HepG2 (cell line): ENCODE measurements around the gene ZBTB46. TPM values are rescaled to one million over a fixed set of nuclear protein-coding genes. Genes with fewer than 3 reads are reported as not detected.

Experiments used
- AGO2 ChIP-seq: fragments of 200-400 bp; formaldehyde crosslinking; optimal IDR thresholded peaks from 2 replicates; pipeline ENCODE3; 2017; ENCODE audit warnings: mild to moderate bottlenecking, low read depth, low read length, moderate library complexity
- BRCA1 ChIP-seq: sonication (generic); formaldehyde crosslinking; IDR thresholded peaks from 2 replicates; pipeline ENCODE4 v1.4.0; 2020; ENCODE audit warnings: missing genetic modification reagents
- CEBPB ChIP-seq: IDR thresholded peaks from 2 replicates; pipeline ENCODE4 v1.6.1; 2011; ENCODE audit warnings: low read depth, low read length, improper control_type of control experiment, borderline replicate concordance
- GATAD2A ChIP-seq: IDR thresholded peaks from 2 replicates; pipeline ENCODE4 v1.6.1; 2016
- HBP1 ChIP-seq: IDR thresholded peaks from 2 replicates; pipeline ENCODE4 v1.6.1; 2016; ENCODE audit warnings: low read depth, control low read depth
- KLF13 ChIP-seq: sonication (generic); formaldehyde crosslinking; IDR thresholded peaks from 2 replicates; pipeline ENCODE4 v1.4.0; 2020; ENCODE audit warnings: mild to moderate bottlenecking, missing genetic modification reagents
- MEF2D ChIP-seq: sonication (generic); formaldehyde crosslinking; IDR thresholded peaks from 2 replicates; pipeline ENCODE4 v1.5.1; 2020; ENCODE audit warnings: mild to moderate bottlenecking, missing genetic modification reagents
- MYC ChIP-seq: sonication (generic); formaldehyde crosslinking; IDR thresholded peaks from 2 replicates; pipeline ENCODE4 v1.9.0; 2021; ENCODE audit warnings: missing genetic modification reagents, borderline replicate concordance
- NR1H2 ChIP-seq: sonication (generic); formaldehyde crosslinking; IDR thresholded peaks from 2 replicates; pipeline ENCODE4 v1.8.1; 2022; ENCODE audit warnings: low read depth, missing genetic modification reagents, borderline replicate concordance
- SP4 ChIP-seq: sonication (generic); formaldehyde crosslinking; IDR thresholded peaks from 2 replicates; pipeline ENCODE4 v1.8.1; 2023; ENCODE audit warnings: mild to moderate bottlenecking, missing genetic modification reagents
- USF2 ChIP-seq, 2 experiments: sonication (generic) in 1 of 2; formaldehyde crosslinking in 1 of 2; IDR thresholded peaks; 2 replicates each; pipeline versions ENCODE4 v1.5.1 to v1.6.1; 2011 to 2020; ENCODE audit warnings: borderline replicate concordance in 1 of 2, low read depth in 1 of 2, low read length in 1 of 2, mild to moderate bottlenecking in 1 of 2, missing genetic modification reagents in 1 of 2, moderate library complexity in 1 of 2
- XRCC5 ChIP-seq: fragments of 200-400 bp; formaldehyde crosslinking; optimal IDR thresholded peaks from 2 replicates; pipeline ENCODE3; 2017; ENCODE audit warnings: mild to moderate bottlenecking, low read length
- ZBTB49 ChIP-seq: sonication (generic); formaldehyde crosslinking; IDR thresholded peaks from 2 replicates; pipeline ENCODE4 v1.4.0; 2020; ENCODE audit warnings: missing genetic modification reagents, borderline replicate concordance
- ZNF543 ChIP-seq: sonication (generic); formaldehyde crosslinking; IDR thresholded peaks from 2 replicates; pipeline ENCODE4 v1.4.0; 2020; ENCODE audit warnings: mild to moderate bottlenecking, missing genetic modification reagents
- ZNF547 ChIP-seq: sonication (generic); formaldehyde crosslinking; IDR thresholded peaks from 2 replicates; pipeline ENCODE4 v1.5.1; 2020; ENCODE audit warnings: mild to moderate bottlenecking, missing genetic modification reagents
- ZNF687 ChIP-seq: sonication (generic); formaldehyde crosslinking; IDR thresholded peaks from 2 replicates; pipeline ENCODE4 v1.5.1; 2020; ENCODE audit warnings: mild to moderate bottlenecking, missing genetic modification reagents, moderate library complexity
- ZNF691 ChIP-seq: sonication (generic); formaldehyde crosslinking; IDR thresholded peaks from 2 replicates; pipeline ENCODE4 v1.4.0; 2020; ENCODE audit warnings: missing genetic modification reagents, low read depth, mild to moderate bottlenecking, borderline replicate concordance
- polyA plus RNA-seq, 8 experiments: library from polyadenylated mRNA; depleted of rRNA in 3 of 8; stranded (reverse) in 7 of 8; unstranded in 1 of 8; fragments of >200 nt; fragmentation: Illumina TruSeq in 4 of 8; extraction: Trizol in 4 of 8; gene quantifications; 2 replicates each; pipeline versions ENCODE4 v1.2.1 to v1.2.3, GENCODE V29; 2011 to 2016; ENCODE audit warnings: low read depth in 4 of 8, missing spikeins in 1 of 8, mixed read lengths in 1 of 8; ENCODE audit not compliant: insufficient read depth in 1 of 8
- total RNA-seq, 5 experiments: library from RNA; depleted of rRNA; stranded (reverse); fragments of >200 nt; fragmentation: Illumina TruSeq; extraction: Trizol; gene quantifications; 2 replicates each; pipeline ENCODE4 v1.2.3, GENCODE V29; 2016; ENCODE audit warnings: low read depth in 1 of 5

The ZBTB46 gene
- total and polyA plus RNA-seq, 2 of the 13 experiments (the other 11 are each of a cell fraction or from before 2014, with no cell fraction given), result 1.6 to 13.5 TPM

GRCh38 chr20:63735859-63736718 lies 95.0 kb downstream of the ZBTB46 start, which contains the start of gene LIME1 (continued):
- no peak for TF ChIP-seq USF2 (IDR thresholded peaks at IDR 0.05; ENCODE audit: low read depth, low read length)
- TF ChIP-seq USF2 (CRISPR knock-in tag; IDR thresholded peaks at IDR 0.05; ENCODE audit: borderline replicate concordance), result no peak
- no peak for TF ChIP-seq ZNF547 (CRISPR knock-in tag)
- TF ChIP-seq MEF2D, result no peak
- no peak for TF ChIP-seq ZNF691
- peak; percentile 50; the same call in 1 of the 2 replicates for TF ChIP-seq NR1H2 (CRISPR knock-in tag)
- TF ChIP-seq HBP1 (CRISPR knock-in tag), result no peak
- no peak for TF ChIP-seq KLF13
- no peak for TF ChIP-seq ZBTB49 (CRISPR knock-in tag)
- no peak for TF ChIP-seq XRCC5
- no peak for TF ChIP-seq GATAD2A
- no peak for TF ChIP-seq SP4 (CRISPR knock-in tag)
- 0 out of 2 replicates have a peak, but pooled peaks have one; percentile 6 for TF ChIP-seq CEBPB
- no peak for TF ChIP-seq ZNF543
- TF ChIP-seq ZNF687 (CRISPR knock-in tag), result no peak
- peak; percentile 97 for TF ChIP-seq AGO2
- no peak for TF ChIP-seq MYC (CRISPR knock-in tag)
- TF ChIP-seq BRCA1 (CRISPR knock-in tag), result no peak
